Cardiac muscle cell (in vitro differentiated cells and primary cell): ENCODE data around the gene ANP32B. TPM values are rescaled to one million over a fixed set of nuclear protein-coding genes. Genes with fewer than 3 reads are reported as not detected.

Experiments used
- DNase-seq, 2 donors: peaks; one replicate each; pipeline versions ENCODE4 v3.0.0 to v3.0.0-alpha.2; 2010 to 2017; ENCODE audit warnings: low read depth in 1 of 2, low spot score in 1 of 2
- H3K27ac ChIP-seq: fragments of 200-600 bp; sonication (generic); 2 replicates; pipeline ENCODE4 v1.5.1; 2016
- H3K27me3 ChIP-seq: fragments of 200-600 bp; sonication (generic); 2 replicates; pipeline ENCODE4 v1.6.0; 2016; ENCODE audit warnings: control low read depth
- H3K36me3 ChIP-seq: fragments of 200-600 bp; sonication (generic); 2 replicates; pipeline ENCODE4 v1.5.1; 2016; ENCODE audit warnings: control low read depth
- H3K4me1 ChIP-seq: fragments of 200-600 bp; sonication (generic); 2 replicates; pipeline ENCODE4 v1.8.1; 2017; ENCODE audit warnings: low read depth, mild to moderate bottlenecking, mixed run types
- H3K4me3 ChIP-seq: fragments of 200-600 bp; sonication (generic); 2 replicates; pipeline ENCODE4 v1.5.1; 2016; ENCODE audit warnings: mild to moderate bottlenecking
- H3K9me3 ChIP-seq: fragments of 200-600 bp; sonication (generic); 2 replicates; pipeline ENCODE4 v1.5.1; 2017; ENCODE audit warnings: low read depth, mild to moderate bottlenecking, control low read depth
- polyA plus RNA-seq: library from polyadenylated mRNA; unstranded; fragments of >200 nt; fragmentation: Nextera tagmentation; extraction: Ambion mirVana; gene quantifications from 2 replicates; pipeline ENCODE4 v1.2.1, GENCODE V29; 2016
- total RNA-seq: library from RNA; depleted of rRNA; stranded (reverse); fragments of >200 nt; gene quantifications from 2 replicates; pipeline ENCODE4 v1.2.3, GENCODE V29; 2016
- TF ChIP-seq, protein P1 (sequence below): IDR thresholded peaks from 2 replicates; pipeline ENCODE4 v1.5.1; 2012; ENCODE audit warnings: low read depth, mild to moderate bottlenecking, low read length

Gene ANP32B
- total RNA-seq (10.6 and 27.2 TPM in 2 replicates), polyA plus RNA-seq (77.5 and 102 TPM in 2 replicates)

DNA sequence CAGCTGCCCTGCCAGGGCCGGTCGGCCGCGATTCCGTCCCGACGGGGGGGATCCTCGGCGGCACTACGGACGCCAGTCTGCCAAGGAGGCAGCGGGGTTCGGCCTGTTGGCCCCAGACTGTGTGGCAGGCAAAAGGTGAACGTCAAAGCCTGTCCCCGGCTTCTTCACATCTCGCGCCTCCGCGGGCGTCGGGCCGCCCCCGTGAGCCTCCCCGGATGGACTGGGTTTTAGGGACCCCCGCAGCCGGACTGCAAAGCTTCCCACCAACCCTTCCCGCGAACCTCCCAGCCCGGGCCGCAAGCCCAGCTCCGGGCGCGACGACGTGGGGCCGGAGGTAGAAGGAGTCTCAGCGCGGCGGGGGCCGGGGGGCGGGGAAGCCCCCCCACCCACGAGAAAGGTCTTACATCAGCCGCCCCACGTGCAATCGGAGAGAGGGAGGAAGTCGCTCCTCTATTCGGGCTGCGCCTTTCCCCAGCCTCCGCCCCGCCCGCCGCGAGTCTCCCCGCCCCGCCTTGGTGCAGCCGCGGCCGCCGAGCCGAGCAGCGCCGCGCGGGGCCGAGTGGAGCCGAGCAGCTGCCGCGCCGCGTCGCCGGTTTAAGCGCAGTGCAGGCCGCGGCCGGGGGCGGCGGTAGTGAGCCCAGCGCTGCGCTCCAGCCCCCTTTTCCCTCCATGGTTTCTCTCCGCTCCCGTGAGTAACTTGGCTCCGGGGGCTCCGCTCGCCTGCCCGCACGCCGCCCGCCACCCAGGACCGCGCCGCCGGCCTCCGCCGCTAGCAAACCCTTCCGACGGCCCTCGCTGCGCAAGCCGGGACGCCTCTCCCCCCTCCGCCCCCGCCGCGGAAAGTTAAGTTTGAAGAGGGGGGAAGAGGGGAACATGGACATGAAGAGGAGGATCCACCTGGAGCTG, at the start of gene ANP32B:
TSS of gene ANP32B (plus strand) at position 659 of the 906 bp plus-strand sequence. CDS start at position 874, 215 bp downstream.
- TF ChIP-seq, protein P1, sequence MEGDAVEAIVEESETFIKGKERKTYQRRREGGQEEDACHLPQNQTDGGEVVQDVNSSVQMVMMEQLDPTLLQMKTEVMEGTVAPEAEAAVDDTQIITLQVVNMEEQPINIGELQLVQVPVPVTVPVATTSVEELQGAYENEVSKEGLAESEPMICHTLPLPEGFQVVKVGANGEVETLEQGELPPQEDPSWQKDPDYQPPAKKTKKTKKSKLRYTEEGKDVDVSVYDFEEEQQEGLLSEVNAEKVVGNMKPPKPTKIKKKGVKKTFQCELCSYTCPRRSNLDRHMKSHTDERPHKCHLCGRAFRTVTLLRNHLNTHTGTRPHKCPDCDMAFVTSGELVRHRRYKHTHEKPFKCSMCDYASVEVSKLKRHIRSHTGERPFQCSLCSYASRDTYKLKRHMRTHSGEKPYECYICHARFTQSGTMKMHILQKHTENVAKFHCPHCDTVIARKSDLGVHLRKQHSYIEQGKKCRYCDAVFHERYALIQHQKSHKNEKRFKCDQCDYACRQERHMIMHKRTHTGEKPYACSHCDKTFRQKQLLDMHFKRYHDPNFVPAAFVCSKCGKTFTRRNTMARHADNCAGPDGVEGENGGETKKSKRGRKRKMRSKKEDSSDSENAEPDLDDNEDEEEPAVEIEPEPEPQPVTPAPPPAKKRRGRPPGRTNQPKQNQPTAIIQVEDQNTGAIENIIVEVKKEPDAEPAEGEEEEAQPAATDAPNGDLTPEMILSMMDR = peak; percentile 59
- peaks cover 6% of the 10 kb centered on the region for H3K4me1 ChIP-seq
- peak within 1 kb of the TSS; percentile 92 for H3K27ac ChIP-seq
- peak within 1 kb of the TSS; percentile 98 for H3K4me3 ChIP-seq
- no peaks in the 10 kb centered on the region for H3K36me3 ChIP-seq
- peak; percentile 94 to 96 for DNase-seq
- H3K27me3 ChIP-seq = peaks cover 49% of the 10 kb centered on the region
- H3K9me3 ChIP-seq = no peaks in the 10 kb centered on the region

DNA sequence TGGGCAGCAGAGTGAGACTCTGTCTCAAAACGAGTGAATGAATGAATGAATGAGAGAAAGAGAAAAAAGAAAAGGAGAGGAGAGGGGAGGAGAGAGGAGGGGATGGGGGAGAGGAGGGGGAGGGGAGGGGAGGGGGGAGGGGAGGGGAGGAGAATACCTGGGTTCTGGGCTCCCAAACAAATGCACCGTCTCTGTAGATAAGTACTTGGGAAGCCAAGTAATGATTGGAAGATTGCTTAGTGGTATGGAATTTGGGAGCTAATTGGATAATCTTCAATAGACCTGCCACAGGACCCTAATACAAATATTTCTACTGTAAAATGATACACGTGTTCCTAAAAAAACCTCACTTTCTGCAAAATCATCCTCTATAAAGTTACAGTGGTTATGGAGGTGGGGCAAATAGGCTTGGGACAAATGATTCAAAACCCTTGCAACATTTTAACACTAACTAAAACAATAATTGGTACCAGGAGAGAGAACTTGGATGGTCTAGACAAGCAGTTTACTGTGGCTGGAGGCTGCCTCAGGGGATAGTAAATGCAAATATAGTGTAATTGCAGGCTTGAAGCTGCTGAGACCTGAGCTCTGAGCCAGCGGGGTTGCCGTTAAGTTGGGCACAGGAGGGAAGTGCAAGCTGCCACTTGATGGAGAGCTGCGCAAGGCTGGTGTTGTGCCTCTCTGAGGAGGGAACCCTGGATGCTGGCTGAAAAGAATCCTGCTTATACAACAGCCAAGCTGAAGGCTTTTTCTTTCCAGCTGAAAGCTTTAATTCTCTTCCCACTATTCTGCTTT, 48.6 kb upstream of the ANP32B start:
- TF ChIP-seq, protein P1 = no peak
- H3K36me3 ChIP-seq = no peaks in the 10 kb centered on the region
- DNase-seq = no peak
- H3K4me1 ChIP-seq = no peaks in the 10 kb centered on the region
- no peak overlapping the region for H3K27ac ChIP-seq
- H3K27me3 ChIP-seq = peaks cover 99% of the 10 kb centered on the region
- no peaks in the 10 kb centered on the region for H3K9me3 ChIP-seq
- H3K4me3 ChIP-seq = no peak overlapping the region

DNA sequence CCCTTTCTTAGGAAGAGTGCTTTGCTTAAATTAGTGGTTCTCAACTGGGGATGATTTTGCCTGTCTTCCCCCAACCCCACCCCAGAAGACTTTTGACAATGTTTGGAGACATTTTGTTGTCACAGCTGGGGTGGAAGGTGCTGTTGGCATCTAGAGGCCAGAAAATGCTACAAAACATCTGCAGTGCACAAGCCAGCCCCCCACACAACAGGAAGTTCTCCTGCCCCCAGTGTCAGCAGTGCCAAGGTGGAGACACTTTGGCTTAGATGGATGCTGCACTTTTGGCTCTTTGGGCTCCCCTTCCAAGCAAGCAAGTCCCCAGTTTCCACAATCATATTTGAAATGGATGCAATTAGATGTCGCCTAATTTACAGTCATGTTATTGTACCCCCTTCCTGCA, 47.9 kb upstream of the ANP32B start:
- Histone ChIP-seq H3K4me1 (no peaks in the 10 kb centered on the region), H3K27me3 (peaks cover 99% of the 10 kb centered on the region), H3K4me3 (no peak overlapping the region), H3K27ac (no peak overlapping the region), H3K36me3 (no peaks in the 10 kb centered on the region), H3K9me3 (no peaks in the 10 kb centered on the region)
- DNase-seq = no peak
- TF ChIP-seq, protein P1 = no peak

DNA sequence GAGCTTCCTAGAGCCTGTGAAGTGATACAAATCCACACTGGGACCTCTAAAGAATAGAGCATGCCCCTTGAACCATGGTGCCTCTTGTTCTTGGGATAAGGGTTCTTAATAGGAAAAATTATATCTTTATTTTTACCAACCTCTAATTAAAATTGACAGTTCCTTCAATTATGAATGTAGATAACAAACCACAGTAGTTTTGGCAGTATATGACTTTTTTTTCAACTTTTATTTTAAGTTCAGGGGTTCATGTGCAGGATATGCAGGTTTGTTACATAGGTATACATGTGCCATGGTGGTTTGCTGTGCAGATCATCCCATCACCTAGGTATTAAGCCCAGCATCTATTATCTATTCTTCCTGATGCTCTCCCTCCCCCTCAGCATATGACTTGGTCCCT, 46.1 kb upstream of the ANP32B start:
- no peaks in the 10 kb centered on the region for H3K9me3 ChIP-seq
- peaks cover 99% of the 10 kb centered on the region for H3K27me3 ChIP-seq
- H3K27ac ChIP-seq = no peak overlapping the region
- no peak for DNase-seq
- TF ChIP-seq, protein P1 = no peak
- no peaks in the 10 kb centered on the region for H3K4me1 ChIP-seq
- no peaks in the 10 kb centered on the region for H3K36me3 ChIP-seq
- no peak overlapping the region for H3K4me3 ChIP-seq

DNA sequence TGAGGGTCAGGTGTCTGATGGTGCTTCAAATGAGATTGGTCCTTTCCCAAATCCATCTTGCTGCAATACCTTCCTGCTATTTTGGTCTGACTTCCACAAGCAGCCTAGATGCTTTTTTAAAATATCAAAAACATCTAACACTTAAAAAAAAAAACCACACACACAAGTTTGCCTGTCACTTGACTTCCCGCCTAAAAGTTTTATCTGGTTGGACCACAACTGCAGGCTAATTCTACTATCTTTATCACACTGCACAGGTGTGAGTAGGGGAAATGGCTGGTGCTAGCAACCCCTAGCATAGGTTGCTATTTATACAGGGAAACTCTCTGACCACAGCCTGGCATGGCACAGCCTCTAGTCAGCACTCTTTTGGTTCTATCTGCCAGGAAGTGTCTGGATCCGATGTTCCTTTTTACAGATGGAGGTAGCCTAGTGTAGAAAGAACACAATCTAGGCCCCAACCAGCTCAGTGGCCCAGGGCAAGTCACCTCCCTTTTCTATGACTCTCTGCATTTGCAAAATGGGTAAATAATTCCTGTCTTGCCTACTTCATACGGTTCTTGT, 45.0 kb upstream of the ANP32B start, which contains the start of gene HEMGN:
TSS of gene HEMGN (minus strand) at position 92 of the 564 bp plus-strand sequence. CDS start at position 56, 36 bp downstream.
- Histone ChIP-seq H3K9me3 (no peaks in the 10 kb centered on the region), H3K27me3 (peaks cover 100% of the 10 kb centered on the region), H3K36me3 (no peaks in the 10 kb centered on the region), H3K4me1 (no peaks in the 10 kb centered on the region), H3K4me3 (no peak within 1 kb of the TSS), H3K27ac (no peak within 1 kb of the TSS)
- no peak for DNase-seq
- TF ChIP-seq, protein P1 = no peak
